NK-92 treated with Interleukin-12 subunit alpha and Interleukin-12 subunit beta, amount 100 ng/mL, for 24 hours (cell line): Measurements from ENCODE around the gene SAMD7.

Experiments used
- DNase-seq: peaks from one replicate; lab custom pipeline; 2025; lab: John Stamatoyannopoulos, UW

SAMD7 gene

DNA sequence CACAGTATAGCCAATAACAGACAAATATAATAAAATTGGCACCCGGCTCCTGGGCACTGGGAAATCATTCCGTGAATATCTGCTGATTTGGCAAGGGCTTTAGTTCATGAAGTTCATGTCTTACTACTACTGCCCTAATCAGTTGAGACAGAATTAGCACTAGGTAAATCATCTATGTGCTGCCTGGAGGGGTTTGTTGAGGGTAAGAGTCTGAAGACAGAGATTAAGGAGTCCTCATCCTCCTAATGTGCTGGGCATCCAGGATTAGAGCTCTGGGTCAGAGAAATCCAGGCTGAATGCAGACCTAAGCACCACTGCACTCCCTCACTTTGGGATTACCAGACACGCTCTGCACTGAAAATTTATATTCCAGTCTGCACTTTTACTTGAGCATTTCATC, 2.0 kb downstream of the SAMD7 start:
- DNase-seq: no peak

DNA sequence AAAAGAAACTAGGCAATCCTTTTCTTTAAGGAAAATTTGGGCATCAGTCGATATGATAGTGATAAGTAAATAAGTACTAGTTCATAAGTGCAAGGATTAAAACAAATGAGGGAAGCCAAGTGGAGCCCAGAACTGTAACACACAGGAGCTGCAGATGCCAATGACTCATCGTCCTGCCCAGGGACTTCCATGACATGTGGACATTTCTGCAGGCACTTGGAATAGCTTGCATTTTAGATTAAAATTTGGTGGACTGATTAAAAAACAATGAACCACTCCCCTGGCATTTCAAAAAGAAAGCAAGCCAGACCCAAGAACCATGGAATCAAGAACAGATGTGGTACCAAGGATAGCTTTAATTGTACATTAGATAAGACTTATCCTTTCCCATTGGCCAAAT, 2.9 kb downstream of the SAMD7 start:
- no peak for DNase-seq

DNA sequence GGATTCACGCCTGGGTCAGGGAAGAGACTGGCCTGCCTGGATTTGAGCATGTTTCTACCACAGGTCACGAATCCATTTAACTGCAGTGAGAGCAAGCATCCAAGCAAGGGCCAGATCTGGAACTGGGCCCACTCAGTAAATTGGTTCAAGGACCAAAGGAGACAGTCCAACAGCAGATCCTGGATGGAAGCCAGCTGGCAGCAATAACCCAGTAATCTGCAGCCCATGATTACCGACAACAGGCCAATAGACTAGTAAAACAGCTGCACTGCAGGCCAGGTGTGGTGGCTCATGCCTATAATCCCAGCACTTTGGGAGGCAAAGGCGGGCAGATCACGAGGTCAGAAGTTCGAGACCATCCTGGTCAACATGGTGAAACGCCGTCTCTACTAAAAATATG, 11.8 kb downstream of the SAMD7 start:
- no peak for DNase-seq

DNA sequence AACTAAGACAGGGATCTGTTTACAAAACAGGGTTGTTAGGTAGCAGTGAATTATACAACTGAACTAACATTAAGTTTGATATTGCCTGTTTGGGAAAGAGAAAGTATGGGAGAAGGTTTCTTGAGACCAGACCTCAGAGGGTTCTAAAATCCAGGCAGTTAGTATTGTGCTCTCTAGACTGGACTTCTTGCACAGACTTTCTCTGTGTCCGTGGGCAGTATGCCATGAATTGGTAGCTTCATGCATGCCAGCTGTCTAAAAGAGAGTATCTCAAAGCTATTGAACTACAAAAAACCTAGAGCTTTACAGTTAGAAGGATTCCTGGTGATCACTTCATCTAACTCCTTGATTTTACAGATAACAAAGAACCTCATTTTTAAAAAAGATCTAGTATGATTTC, 12.5 kb downstream of the SAMD7 start:
- DNase-seq: no peak

DNA sequence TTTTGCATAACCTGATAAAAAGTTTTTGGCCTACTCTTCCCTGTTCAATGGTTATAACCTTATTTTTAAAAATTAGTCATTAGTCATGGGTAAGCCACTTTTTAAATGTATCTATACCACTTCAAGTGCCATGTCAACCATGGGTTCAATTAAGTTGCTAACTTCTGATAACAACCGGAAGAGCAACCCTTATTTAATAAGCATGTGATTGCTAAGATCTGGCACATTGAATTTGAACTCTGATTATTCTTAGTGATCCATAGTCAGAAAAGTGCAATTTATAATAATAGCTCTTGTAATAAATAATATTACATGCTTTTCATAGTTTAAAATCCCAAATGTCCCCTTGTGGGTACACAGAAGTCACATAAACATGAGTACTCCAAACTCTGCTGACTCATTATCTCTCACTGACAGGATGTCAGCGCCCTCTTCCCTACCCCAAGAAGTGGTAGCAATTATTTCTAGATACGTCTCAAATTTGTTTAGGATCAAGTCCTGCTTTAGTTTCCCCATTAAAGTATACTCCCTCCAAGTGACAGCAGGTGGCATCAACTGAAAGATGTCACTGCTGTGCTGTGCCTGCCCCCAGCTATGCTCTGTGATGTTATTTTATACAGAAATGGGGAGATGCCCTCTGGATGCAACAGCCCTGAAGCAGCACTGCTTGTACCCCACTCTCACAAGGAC, 18.6 kb downstream of the SAMD7 start:
- no peak for DNase-seq

DNA sequence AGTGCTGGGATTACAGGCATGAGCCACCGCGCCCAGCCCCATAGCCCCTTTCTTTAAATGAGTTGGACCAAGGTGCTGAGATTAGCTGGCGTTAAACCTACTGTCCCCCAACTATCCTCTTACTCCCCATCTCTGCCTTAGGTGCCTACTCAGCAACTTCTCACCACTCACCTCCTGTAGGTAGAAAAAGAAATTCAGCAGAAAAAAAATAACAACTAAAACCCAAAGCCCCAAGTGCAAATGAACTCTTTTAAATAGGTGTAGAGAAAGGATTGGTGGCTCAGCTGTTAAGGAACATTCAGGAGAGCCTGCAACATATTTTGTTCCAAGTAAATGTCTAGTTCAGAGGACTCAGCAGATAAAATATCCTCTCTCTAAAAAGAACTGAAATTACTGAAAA, 19.5 kb downstream of the SAMD7 start:
- DNase-seq: no peak

DNA sequence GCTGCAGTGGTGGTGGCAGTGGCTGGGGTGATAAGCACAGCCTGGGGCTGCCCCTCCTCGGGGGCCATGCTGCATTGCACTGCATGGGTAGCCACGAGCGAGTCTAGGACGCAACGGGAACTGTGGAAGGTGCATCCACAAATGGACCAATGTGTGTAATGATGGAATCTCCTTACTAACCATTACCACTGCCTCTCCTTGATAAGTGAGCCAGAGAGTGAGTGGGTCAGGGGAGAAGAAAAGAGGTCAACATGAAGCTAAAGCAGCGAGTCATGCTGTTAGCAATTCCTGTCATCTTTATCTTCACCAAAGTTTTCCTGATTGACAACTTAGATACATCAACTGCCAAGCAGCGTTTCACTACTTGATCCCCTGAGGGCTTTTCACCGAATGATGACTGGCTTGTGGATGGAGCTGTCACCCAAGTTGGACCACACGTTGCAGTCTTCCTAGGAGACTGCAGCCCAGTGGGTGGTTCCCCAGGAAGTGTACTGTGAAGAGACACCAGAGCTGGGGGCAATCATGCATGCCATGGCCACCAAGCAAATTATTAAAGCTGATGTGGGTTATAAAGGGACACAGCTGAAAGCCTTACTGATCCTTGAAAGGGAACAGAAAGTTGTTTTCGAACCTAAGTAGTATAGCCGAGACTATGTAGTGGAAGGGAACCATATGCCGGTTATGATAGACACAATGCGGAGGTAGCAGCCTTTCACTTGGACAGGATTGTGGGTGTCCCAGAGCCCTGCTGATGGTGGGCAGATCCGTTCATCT, 20.6 kb downstream of the SAMD7 start:
- DNase-seq: no peak

DNA sequence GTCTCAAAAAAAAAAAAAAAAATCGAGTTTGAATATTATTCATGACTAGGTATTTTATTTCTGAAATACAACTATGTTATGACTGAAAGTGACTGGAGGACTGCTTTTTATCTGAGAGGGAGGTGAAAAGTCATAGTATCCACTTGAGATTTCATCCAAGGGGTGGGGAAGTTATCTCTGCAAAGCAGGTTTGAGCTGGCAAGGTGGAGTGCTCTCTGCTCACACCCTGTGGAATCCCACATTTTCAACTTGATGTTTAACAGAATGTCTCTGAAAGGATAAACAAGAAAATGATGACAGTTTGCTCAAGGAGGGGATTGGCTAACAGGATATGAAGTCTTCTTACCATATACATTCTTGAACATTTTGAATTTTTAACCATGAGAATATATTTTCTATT, 27.9 kb downstream of the SAMD7 start:
- DNase-seq: no peak

DNA sequence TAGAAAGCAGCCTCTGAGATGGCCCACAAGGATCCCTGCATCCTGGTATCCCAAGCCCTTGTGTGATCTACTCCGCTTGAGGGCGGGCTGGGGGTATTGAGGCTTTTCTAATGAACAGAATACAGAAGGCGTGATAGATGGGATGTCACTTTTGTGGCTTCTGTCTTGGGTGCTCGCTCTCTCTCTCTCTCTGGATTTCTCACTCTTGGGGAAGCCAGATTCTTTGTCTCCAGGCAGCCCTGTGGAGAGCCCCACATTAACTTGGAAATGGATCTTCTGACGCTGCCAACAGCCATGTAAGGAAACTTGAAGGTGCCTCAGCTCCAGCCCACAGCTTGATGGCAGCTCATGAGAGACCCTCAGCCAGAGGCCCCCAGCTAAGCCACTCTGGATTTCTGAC, 28.4 kb downstream of the SAMD7 start:
- DNase-seq: no peak

DNA sequence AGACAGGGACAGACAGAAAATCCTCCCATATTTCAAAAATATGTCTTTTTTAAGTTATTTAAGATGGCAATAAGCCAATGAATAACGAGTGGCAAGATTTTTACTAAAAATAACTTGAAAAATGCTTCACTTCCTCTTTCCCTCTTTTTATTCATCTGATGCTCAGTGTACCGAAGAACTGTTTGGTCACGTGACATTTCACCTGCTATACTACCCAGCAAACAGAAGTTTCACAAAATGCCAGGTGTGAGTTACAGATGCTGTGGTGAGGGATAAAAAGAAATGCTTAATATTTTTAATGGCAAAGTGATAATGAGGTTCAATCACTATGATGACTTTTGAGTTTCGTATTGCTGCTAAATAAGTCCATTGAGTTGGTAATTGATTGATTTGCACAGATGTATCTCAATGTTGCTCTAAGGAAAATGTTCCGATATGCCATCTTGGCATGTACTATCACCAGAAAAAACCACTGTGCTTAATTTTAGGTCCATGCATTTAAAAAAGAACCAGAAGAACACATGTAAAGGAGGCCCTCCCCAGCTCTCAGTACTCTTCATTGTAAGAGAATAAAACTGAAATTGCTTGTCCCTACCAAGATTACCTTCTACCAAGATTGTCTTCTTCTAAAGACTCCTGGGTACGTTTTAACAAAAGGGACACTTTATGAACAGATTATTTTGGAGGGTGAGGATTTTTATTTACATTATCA, 29.3 kb downstream of the SAMD7 start:
- DNase-seq: no peak

DNA sequence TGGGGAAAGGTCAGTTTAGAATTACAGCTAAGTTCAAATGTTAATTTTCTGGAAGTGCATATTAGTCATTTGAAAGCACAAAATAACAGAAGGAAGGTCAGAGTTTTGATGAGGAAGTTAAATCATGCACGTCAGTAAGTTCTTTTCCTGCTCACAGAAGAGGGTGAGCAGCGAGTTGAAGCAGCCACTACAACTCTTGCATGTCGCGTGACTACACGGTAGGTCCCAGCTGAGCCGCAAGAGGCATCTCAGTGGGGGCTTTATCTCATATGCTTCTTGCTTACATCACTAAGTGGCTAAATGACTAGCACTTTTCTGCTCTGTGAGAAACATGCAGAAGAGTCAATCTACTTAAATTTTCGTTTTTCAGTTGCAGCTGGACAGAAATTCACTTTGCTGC, 33.9 kb downstream of the SAMD7 start:
- DNase-seq: no peak

DNA sequence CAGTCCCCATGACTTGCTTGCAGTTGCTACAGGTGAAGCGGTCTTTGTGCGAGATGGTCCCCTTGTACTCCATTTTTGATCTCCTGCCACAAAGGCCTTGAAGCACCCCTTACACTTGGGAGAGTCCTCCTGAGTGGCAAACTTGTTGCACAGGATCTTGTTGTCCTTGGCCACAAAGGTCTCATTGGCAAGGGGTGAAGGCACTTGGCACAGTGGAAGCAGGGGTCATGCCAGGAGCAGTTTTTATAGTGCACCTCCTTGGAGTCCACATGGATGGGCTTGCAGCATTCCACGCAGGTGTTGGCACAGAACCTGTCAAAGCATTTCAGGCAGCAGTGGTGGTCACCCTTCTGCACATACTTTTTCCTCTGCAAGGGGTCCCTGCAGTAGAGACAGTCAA, 35.0 kb downstream of the SAMD7 start:
- DNase-seq: no peak

DNA sequence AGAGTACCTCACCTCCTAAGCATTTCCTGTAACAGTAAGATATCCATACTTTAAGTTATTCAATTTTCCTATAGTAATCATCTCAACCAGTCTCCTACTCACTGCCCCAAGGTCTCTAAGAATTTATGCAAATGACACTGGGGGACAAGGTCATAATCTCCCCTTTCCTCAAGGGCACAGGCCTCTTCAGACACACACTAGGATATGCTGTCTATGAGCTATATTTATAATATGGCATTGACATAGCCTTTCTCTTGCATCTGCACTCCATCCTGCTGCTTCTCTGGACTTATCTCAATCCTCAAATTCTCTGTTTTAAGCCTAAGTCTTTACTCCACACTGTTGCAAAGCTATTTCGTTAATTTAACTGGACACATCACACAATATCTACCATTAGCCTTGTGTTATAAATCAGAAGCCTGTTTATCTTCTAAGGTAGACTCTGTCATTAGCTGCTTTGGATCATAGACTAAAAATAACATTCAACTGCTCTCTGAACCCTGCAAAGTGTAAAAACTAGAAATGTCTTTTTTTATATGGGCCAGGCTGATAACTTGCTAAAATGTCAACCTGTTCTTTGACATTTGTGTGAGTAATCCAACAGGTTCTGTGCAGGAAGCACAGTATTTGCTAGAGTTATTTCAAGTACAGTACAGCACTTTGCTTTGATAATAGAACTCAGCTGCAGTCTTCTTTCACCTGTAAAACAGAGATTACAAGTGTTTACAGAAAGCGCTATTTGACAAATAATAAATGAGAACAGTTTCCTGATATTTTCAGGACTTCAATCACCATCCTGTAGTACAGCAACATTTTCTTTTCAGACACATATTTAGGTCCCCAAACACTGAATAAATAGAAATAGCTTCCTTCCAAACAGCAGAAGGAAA, 37.4 kb downstream of the SAMD7 start:
- no peak for DNase-seq

DNA sequence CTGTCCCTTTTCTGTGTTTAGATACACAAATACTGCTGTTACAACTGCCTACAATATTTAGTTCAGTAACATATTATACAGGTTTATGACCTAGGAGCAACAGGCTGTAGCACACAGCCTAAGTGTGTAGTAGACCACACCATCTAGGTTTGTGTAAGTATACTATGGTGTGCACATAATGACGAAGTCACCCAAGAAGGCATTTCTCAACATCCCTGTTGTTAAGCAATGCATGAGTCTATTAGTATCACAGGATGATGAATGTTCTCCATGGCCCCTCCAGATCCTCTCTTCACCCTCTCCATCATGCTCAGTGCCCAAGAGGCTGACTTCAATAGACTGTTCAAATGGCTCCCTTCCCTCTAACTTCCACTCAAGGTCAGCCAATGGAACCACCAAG, 40.7 kb downstream of the SAMD7 start:
- DNase-seq: no peak

DNA sequence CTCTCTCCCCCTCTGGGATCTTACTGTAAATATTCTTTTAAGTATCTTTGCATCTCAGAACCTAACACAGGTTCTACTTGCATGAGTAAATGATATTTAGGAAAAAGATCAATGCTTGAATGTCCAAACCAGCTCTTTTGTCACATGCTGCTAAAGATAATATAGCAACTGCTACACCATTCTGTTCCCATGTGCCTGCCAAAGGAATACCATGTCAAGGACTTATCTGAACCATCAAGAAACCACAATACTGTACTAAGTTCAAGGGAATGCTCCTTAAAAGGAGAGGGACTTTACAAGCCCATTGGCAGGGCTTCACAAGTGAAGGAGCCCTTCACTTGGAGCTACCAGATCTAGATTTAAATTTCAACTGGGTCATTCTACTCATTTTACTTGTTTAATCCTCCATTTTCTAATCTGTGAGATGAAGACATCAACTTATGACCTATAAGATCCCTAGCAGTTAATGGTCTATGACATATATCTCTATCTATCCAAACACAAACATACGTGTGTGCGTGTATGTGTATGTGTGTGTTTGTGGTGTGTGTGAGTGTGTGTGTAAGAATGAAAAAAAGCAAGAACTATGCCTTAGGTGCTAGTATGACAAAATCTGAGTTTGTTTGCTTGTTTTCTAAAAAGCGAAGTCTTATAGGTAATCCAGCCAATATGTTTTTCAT, 42.2 kb downstream of the SAMD7 start:
- no peak for DNase-seq

DNA sequence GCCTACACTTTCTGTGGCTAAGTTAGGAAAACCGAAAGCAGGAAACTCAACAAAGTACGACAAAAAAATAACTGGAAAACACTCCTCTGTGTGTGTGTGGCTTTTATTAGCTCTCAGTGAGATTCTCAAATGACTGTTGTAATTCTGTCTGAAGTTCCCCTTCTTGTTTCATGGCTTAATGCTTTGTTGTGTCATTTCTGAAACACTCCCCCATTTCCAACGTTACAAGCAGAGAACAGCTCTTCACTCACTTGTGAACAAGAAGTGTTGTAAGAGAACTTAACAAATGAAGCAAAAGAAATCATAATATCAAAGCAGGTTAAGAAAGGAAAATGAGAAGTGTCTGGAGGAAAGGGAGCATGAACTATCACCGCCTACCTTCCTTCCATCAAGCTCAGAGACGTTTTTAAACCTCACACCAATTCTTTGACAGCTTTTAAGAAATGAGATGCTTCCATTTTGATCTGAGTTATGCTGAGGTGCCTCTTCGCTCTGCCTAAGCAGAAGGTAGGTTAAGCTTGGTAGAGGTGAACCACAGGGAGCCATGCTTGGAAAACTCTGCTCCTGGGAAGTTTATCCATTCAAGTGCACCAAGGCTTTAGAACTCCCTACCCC, 42.9 kb downstream of the SAMD7 start:
- no peak for DNase-seq

DNA sequence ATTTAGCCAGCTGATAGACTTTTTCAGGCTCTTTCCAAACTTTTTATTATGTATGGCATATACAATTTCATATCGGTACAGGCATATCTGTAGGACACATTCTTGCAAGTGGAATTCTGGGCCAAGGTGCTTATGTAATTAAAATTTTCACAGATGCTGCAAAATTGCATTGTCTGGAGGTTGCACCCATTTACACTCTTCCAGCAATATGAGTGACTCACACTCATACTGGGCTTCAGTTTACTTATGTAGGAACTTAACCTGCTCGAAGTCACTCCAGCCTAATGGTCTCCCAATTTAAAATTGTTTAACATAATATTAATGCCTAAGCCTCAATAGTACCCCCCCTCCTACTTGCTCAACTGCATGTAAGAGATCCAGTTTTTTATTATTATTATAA, 44.0 kb downstream of the SAMD7 start:
- no peak for DNase-seq

DNA sequence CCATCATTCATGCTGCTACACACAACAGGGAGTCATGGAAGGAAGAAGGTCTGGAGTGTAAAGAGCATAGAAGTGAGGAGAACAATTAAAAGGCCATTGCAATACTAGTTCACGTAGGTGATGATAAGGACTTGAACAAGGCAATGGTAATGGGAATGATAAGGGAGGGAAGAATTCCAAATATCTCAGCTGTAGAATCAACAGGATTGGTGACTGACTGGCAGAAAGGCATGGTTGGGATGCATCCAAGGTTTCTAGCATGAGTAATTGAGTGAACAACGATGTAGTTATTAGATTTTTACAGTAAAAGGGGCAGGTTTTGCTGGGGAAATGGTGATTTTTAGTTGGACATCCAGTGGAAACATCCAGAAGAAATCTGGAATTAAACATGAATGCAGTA, 52.8 kb downstream of the SAMD7 start:
- DNase-seq: no peak

DNA sequence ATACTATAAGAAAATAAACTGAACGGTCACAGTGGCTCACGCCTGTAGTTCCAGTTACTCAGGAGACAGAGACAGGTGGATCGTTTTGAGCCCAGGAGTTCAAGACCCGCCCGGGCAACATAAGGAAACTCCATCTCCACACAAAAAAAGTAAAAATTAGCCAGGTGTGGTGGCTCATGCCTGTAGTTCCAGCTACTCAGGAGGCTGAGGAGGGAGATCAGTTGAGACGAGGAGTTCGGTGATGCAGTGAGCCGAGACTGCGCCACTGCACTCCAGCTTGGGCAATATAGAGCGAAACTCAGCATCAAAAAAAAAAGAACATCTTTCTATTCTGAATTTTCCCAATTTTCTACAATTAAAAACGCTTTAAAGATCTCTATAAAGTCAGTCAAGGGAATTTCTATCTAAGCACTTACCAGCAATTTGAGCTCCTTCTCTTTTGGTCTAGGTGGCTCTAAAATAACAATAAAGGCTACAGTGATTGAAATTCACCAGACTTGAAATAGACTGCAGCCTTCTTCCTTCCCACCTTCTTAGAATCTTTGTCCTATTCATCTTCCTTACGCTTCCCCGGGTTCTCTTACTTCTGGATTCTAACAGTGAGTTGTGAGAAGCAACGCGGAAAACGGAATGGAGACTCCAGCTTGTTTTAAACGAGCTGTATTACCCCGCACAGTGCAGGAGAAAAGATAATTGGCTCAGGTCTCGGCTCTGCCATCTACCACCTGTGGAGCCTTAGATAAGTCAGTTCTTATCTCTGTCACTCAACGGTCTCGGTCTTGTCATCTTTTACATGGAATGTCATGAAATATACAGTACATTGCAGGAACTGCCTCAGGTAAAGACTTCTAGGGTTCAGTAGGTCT, 54.4 kb downstream of the SAMD7 start:
- no peak for DNase-seq

DNA sequence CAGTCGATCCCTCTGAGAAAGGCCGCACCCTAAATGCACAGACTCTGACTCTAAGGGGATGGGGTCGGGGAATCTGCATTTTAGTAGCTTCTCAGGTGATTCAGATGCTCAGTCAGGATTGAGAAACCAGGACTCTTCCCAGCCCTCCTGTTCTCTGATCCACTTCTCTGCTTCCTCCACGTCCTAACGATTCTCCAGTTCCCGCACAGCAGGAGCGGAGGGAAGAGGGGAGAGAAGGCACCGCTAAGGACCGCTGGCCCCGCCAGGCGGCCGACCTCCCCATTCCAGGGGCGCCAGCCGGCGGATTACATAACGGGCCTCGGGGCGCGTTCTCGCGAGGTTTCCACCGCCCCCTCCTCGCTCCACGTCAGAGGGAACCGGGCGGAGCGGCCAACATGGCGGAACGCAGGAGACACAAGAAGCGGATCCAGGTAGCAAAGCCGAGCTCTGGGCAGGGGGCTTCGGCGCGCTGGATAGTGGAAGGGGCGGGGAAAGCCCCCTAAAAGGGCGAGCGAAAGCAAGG, 55.1 kb downstream of the SAMD7 start, which contains the start of gene SEC62:
Gene SEC62 (plus strand): TSS at position 380 of the 523 bp plus-strand sequence. CDS start 16 bp downstream, at position 396.
- peak; percentile 83 for DNase-seq
